PC-9 (cell line): Measurements from ENCODE around the gene GPX6. TPM values are rescaled to one million over a fixed set of nuclear protein-coding genes. Genes with fewer than 3 reads are reported as not detected.

Experiments used
- BruUV-seq: library from RNA; stranded (reverse); fragments of 400-500 nt; replicated peaks from 2 replicates; lab custom pipeline; 2021; lab: Mats Ljungman, UMichigan
- CTCF ChIA-PET: fragments of 300-600 bp; sonication (Branson Sonifier 250); formaldehyde crosslinking; loops from one replicate; lab custom pipeline; 2022; ENCODE audit warnings: antibody characterized with exemption; lab: Charles Lee
- POLR2A ChIA-PET: fragments of 300-600 bp; sonication (Branson Sonifier 250); formaldehyde crosslinking; loops from one replicate; lab custom pipeline; 2022; ENCODE audit warnings: antibody characterized with exemption; ENCODE audit not compliant: unreplicated experiment; lab: Charles Lee
- DNase-seq, 2 experiments: peaks; one replicate each; pipeline versions ENCODE4 v3.0.0 to v3.0.0-alpha.2; 2015 to 2022; ENCODE audit warnings: mixed read lengths in 1 of 2
- H2AFZ ChIP-seq: fragments of 200-600 bp; sonication (generic); 2 replicates; pipeline ENCODE4 v1.8.1; 2017; ENCODE audit warnings: antibody characterized with exemption
- H3F3A ChIP-seq: fragments of 200-600 bp; sonication (generic); 2 replicates; pipeline ENCODE4 v1.8.1; 2017; ENCODE audit warnings: antibody characterized with exemption, mild to moderate bottlenecking, low read depth; ENCODE audit not compliant: insufficient read depth
- H3K27ac ChIP-seq: fragments of 200-600 bp; sonication (generic); 2 replicates; pipeline ENCODE4 v1.6.1; 2016; ENCODE audit warnings: mixed run types
- H3K27me3 ChIP-seq: fragments of 200-600 bp; sonication (generic); 2 replicates; pipeline ENCODE4 v1.6.1; 2016; ENCODE audit warnings: low read depth, mixed run types; ENCODE audit not compliant: insufficient read depth
- H3K36me3 ChIP-seq: fragments of 200-600 bp; sonication (generic); 2 replicates; pipeline ENCODE4 v1.6.1; 2016; ENCODE audit warnings: low read depth, mixed run types
- H3K4me1 ChIP-seq: fragments of 200-600 bp; sonication (generic); replicated peaks from 2 replicates; pipeline ENCODE4 v1.6.1; 2016; ENCODE audit warnings: mixed run types; ENCODE audit not compliant: insufficient read depth
- H3K4me2 ChIP-seq: fragments of 200-600 bp; sonication (generic); 2 replicates; pipeline ENCODE4 v1.6.1; 2017; ENCODE audit warnings: mixed run types
- H3K4me3 ChIP-seq: fragments of 200-600 bp; sonication (generic); 2 replicates; pipeline ENCODE4 v1.6.1; 2016; ENCODE audit warnings: mixed run types
- H3K79me2 ChIP-seq: fragments of 200-600 bp; sonication (generic); 2 replicates; pipeline ENCODE4 v1.6.1; 2017; ENCODE audit warnings: low read depth, mixed run types
- H3K9me2 ChIP-seq: fragments of 200-600 bp; sonication (generic); 2 replicates; pipeline ENCODE4 v1.8.1; 2017; ENCODE audit warnings: mild to moderate bottlenecking; ENCODE audit not compliant: insufficient read depth
- H3K9me3 ChIP-seq: fragments of 200-600 bp; sonication (generic); 2 replicates; pipeline ENCODE4 v1.8.1; 2016; ENCODE audit warnings: low read depth; ENCODE audit not compliant: insufficient read depth
- H4K20me1 ChIP-seq: fragments of 200-600 bp; sonication (generic); 2 replicates; pipeline ENCODE4 v1.8.1; 2017; ENCODE audit not compliant: insufficient read depth
- CTCF ChIP-seq: fragments of 200-600 bp; sonication (generic); conservative IDR thresholded peaks from 2 replicates; pipeline ENCODE4 v1.6.1; 2017; ENCODE audit warnings: mixed run types, antibody characterized with exemption, mild to moderate bottlenecking, moderate library complexity
- EZH2 ChIP-seq: fragments of 200-600 bp; sonication (generic); IDR thresholded peaks from 2 replicates; pipeline ENCODE4 v1.8.0; 2017; ENCODE audit warnings: antibody characterized with exemption, low read depth
- intact Hi-C: fragments of 100-400 bp; cut with micrococcal nuclease; formaldehyde crosslinking; loops from one replicate; pipeline ENCODE4 v1.10.0; 2022; ENCODE audit not compliant: unreplicated experiment
- total RNA-seq: library from RNA; stranded (reverse); gene quantifications from 2 replicates; pipeline ENCODE4 v1.2.3, GENCODE V29; 2021

GPX6 gene
- total RNA-seq, 1 experiment from 2014 or later = not detected

DNA sequence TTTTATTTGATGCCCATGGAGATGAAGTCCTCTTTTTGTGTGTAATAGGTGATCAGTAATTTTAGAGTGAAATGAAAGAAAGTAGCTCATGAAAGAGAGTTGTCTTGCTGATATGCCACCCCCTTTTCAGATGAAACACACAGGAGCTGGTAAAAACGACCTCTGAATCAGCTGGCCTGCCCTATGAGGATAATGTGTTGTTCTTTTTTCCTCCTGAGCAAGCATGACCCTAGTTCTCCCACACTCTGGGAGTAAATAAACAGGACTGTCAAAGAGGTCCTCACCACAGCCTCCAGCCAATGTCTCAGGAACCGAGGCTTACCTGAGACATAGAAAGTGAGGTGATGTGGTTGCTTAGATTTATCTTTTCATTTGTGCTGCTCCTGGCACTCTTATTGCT, 39.5 kb upstream of the GPX6 start:
- H3K4me3 ChIP-seq = no peak overlapping the region
- ChIA-PET CTCF (no interaction called here), POLR2A (no interaction called here)
- no peaks in the 10 kb centered on the region for H3F3A ChIP-seq
- intact Hi-C loops = loop anchor here (1.0 kb wide), 1 partner anchor 10 kb away; no protein-coding TSS in a partner anchor
- no peaks in the 10 kb centered on the region for H3K9me2 ChIP-seq
- H3K27ac ChIP-seq = no peak overlapping the region
- no peaks in the 10 kb centered on the region for H4K20me1 ChIP-seq
- TF ChIP-seq CTCF = no peak
- no peaks in the 10 kb centered on the region for H3K79me2 ChIP-seq
- H2AFZ ChIP-seq = no peak overlapping the region
- no peak for DNase-seq
- H3K36me3 ChIP-seq = no peaks in the 10 kb centered on the region
- BruUV-seq = no TSS peak
- H3K27me3 ChIP-seq = peaks cover 11% of the 10 kb centered on the region
- H3K4me1 ChIP-seq = no peaks in the 10 kb centered on the region
- H3K4me2 ChIP-seq = no peak overlapping the region
- H3K9me3 ChIP-seq = no peaks in the 10 kb centered on the region

- H3K4me2 ChIP-seq = no peak overlapping the region
- no peaks in the 10 kb centered on the region for H3K36me3 ChIP-seq
- TF ChIP-seq CTCF = no peak
- TF ChIP-seq EZH2 = no peak
- H3K27ac ChIP-seq = no peak overlapping the region
- CTCF ChIA-PET = no interaction called here
- intact Hi-C loops = no loop called here
- H3K9me3 ChIP-seq = no peaks in the 10 kb centered on the region
- peaks cover 11% of the 10 kb centered on the region for H3K27me3 ChIP-seq
- no peak overlapping the region for H2AFZ ChIP-seq
- no TSS peak for BruUV-seq
- H3F3A ChIP-seq = no peaks in the 10 kb centered on the region
- DNase-seq = no peak
- H3K79me2 ChIP-seq = no peaks in the 10 kb centered on the region
- H3K4me1 ChIP-seq = no peaks in the 10 kb centered on the region
- H3K9me2 ChIP-seq = no peaks in the 10 kb centered on the region
- POLR2A ChIA-PET = no interaction called here
- no peak overlapping the region for H3K4me3 ChIP-seq
- no peaks in the 10 kb centered on the region for H4K20me1 ChIP-seq
Measured at GRCh38 chr6:28553986-28554881, 38.6 kb upstream of the GPX6 start.

- Histone ChIP-seq H3K4me3 (no peak overlapping the region), H3K4me2 (no peak overlapping the region), H3K79me2 (no peaks in the 10 kb centered on the region), H3K27ac (no peak overlapping the region), H3K27me3 (peaks cover 11% of the 10 kb centered on the region), H3K36me3 (no peaks in the 10 kb centered on the region), H3K4me1 (no peaks in the 10 kb centered on the region), H4K20me1 (no peaks in the 10 kb centered on the region), H3K9me2 (no peaks in the 10 kb centered on the region), H3F3A (no peaks in the 10 kb centered on the region), H3K9me3 (no peaks in the 10 kb centered on the region), H2AFZ (no peak overlapping the region)
- ChIA-PET POLR2A (no interaction called here), CTCF (no interaction called here)
- intact Hi-C loops = no loop called here
- BruUV-seq = no TSS peak
- DNase-seq = no peak
- TF ChIP-seq CTCF (no peak), EZH2 (no peak)
Measured at GRCh38 chr6:28553384-28553985, 37.9 kb upstream of the GPX6 start.
